ENCODE measurements around the gene NME4.

NME4 gene

GRCh38 chr16:407253-407652 lies 10.3 kb downstream of the NME4 start:
- TF ChIP-seq NFIC (IDR thresholded peaks at IDR 0.05) (no peak), REST (IDR thresholded peaks at IDR 0.05; ENCODE audit: low read depth) (no peak), TCF12 (IDR thresholded peaks at IDR 0.05; ENCODE audit: low read depth) (no peak), CEBPB (IDR thresholded peaks at IDR 0.05) (no peak), RAD21 (IDR thresholded peaks at IDR 0.05; ENCODE audit: low read depth) (no peak), EP300 (IDR thresholded peaks at IDR 0.05; ENCODE audit: borderline replicate concordance) (no peak), TAF1 (IDR thresholded peaks at IDR 0.05; ENCODE audit: low read depth) (no peak), MAX (IDR thresholded peaks at IDR 0.05) (no peak), CREB1 (IDR thresholded peaks at IDR 0.05; ENCODE audit: low read depth) (no peak), USF1 (IDR thresholded peaks at IDR 0.05) (no peak), ZBTB7A (IDR thresholded peaks at IDR 0.05; ENCODE audit: low read depth) (no peak), EGR1 (IDR thresholded peaks at IDR 0.05) (no peak), YY1 (IDR thresholded peaks at IDR 0.05; ENCODE audit: low read depth) (no peak), FOXM1 (IDR thresholded peaks at IDR 0.05; ENCODE audit: borderline replicate concordance, low read depth) (no peak), TEAD4 (IDR thresholded peaks at IDR 0.05) (no peak)

GRCh38 chr16:410516-411178 lies 13.6 kb downstream of the NME4 start:
- no peak for TF ChIP-seq RAD21 (IDR thresholded peaks at IDR 0.05; ENCODE audit: low read depth)
- TF ChIP-seq CREB1 (IDR thresholded peaks at IDR 0.05; ENCODE audit: low read depth): no peak
- TF ChIP-seq YY1 (IDR thresholded peaks at IDR 0.05; ENCODE audit: low read depth): no peak
- TF ChIP-seq TEAD4 (IDR thresholded peaks at IDR 0.05): no peak
- TF ChIP-seq FOXM1 (IDR thresholded peaks at IDR 0.05; ENCODE audit: borderline replicate concordance, low read depth): no peak

GRCh38 chr16:411576-412265 lies 14.7 kb downstream of the NME4 start:
- no peak for TF ChIP-seq RAD21 (IDR thresholded peaks at IDR 0.05; ENCODE audit: low read depth)
- TF ChIP-seq TAF1 (IDR thresholded peaks at IDR 0.05; ENCODE audit: low read depth): no peak
- TF ChIP-seq FOXM1 (IDR thresholded peaks at IDR 0.05; ENCODE audit: borderline replicate concordance, low read depth): no peak
- TF ChIP-seq USF1 (IDR thresholded peaks at IDR 0.05): no peak
- no peak for TF ChIP-seq EP300 (IDR thresholded peaks at IDR 0.05; ENCODE audit: borderline replicate concordance)
- TF ChIP-seq CEBPB (IDR thresholded peaks at IDR 0.05): no peak
- TF ChIP-seq EGR1 (IDR thresholded peaks at IDR 0.05): no peak
- TF ChIP-seq NFIC (IDR thresholded peaks at IDR 0.05): no peak
- TF ChIP-seq MAX (IDR thresholded peaks at IDR 0.05): no peak
- TF ChIP-seq CREB1 (IDR thresholded peaks at IDR 0.05; ENCODE audit: low read depth): no peak
- no peak for TF ChIP-seq ZBTB7A (IDR thresholded peaks at IDR 0.05; ENCODE audit: low read depth)
- TF ChIP-seq TCF12 (IDR thresholded peaks at IDR 0.05; ENCODE audit: low read depth): no peak
- TF ChIP-seq YY1 (IDR thresholded peaks at IDR 0.05; ENCODE audit: low read depth): no peak
- no peak for TF ChIP-seq TEAD4 (IDR thresholded peaks at IDR 0.05)
- no peak for TF ChIP-seq REST (IDR thresholded peaks at IDR 0.05; ENCODE audit: low read depth)

- TF ChIP-seq TAF1 (IDR thresholded peaks at IDR 0.05; ENCODE audit: low read depth): no peak
- no peak for TF ChIP-seq FOXM1 (IDR thresholded peaks at IDR 0.05; ENCODE audit: borderline replicate concordance, low read depth)
- TF ChIP-seq EP300 (IDR thresholded peaks at IDR 0.05; ENCODE audit: borderline replicate concordance): no peak
- TF ChIP-seq TCF12 (IDR thresholded peaks at IDR 0.05; ENCODE audit: low read depth): no peak
- no peak for TF ChIP-seq RAD21 (IDR thresholded peaks at IDR 0.05; ENCODE audit: low read depth)
- TF ChIP-seq EGR1 (IDR thresholded peaks at IDR 0.05): no peak
- TF ChIP-seq CREB1 (IDR thresholded peaks at IDR 0.05; ENCODE audit: low read depth): no peak
- no peak for TF ChIP-seq YY1 (IDR thresholded peaks at IDR 0.05; ENCODE audit: low read depth)
- TF ChIP-seq REST (IDR thresholded peaks at IDR 0.05; ENCODE audit: low read depth): no peak
- TF ChIP-seq ZBTB7A (IDR thresholded peaks at IDR 0.05; ENCODE audit: low read depth): no peak
- TF ChIP-seq NFIC (IDR thresholded peaks at IDR 0.05): no peak
- no peak for TF ChIP-seq TEAD4 (IDR thresholded peaks at IDR 0.05)
- TF ChIP-seq USF1 (IDR thresholded peaks at IDR 0.05): no peak
- no peak for TF ChIP-seq MAX (IDR thresholded peaks at IDR 0.05)
- no peak for TF ChIP-seq CEBPB (IDR thresholded peaks at IDR 0.05)
These were observed 17.6 kb downstream of the NME4 start for GRCh38 chr16:414395-415169.

Measured in Ishikawa (cell line).